Lower leg skin (tissue), 4 donors: ENCODE data around the gene NAV2. TPM values are rescaled to one million over a fixed set of nuclear protein-coding genes. Genes with fewer than 3 reads are reported as not detected.

Experiments used
- DNase-seq, 2 donors: peaks; one replicate each; pipeline ENCODE4 v3.0.0-alpha.2; 2019; ENCODE audit warnings: low spot score in 2 of 2
- H3K4me3 ChIP-seq: fragments of 200-600 bp; sonication (generic); 2 replicates; pipeline ENCODE4 v1.5.1; 2017; ENCODE audit warnings: mild to moderate bottlenecking, low read depth; ENCODE audit not compliant: poor library complexity, severe bottlenecking
- POLR2A ChIP-seq, 2 donors: fragments of 450-650 bp; IDR thresholded peaks; one replicate each; pipeline ENCODE4 v1.6.1; 2016 to 2017; ENCODE audit warnings: antibody characterized with exemption in 2 of 2, mild to moderate bottlenecking in 1 of 2, moderate library complexity in 1 of 2
- WGBS, 2 donors: methylation state at CpG; one replicate each; pipeline ENCODE4 v1.1.5; 2018; 5-methylcytosine and 5-hydroxymethylcytosine counted together
- intact Hi-C: fragments of 100-400 bp; cut with DNase I; formaldehyde crosslinking; loops from one replicate; pipeline ENCODE4 v1.15.0; 2023; ENCODE audit warnings: low total_unique reads
- total RNA-seq, 4 donors: library from RNA; depleted of rRNA; stranded (reverse); fragments of >200 nt; gene quantifications; one replicate each; pipeline ENCODE4 v1.1.0, GENCODE V29; 2016
- TF ChIP-seq, protein P1 (sequence below), 3 donors: fragments of 450-650 bp; IDR thresholded peaks; one replicate each; pipeline ENCODE4 v1.5.1; 2016; ENCODE audit warnings: antibody characterized with exemption in 3 of 3, mild to moderate bottlenecking in 3 of 3, moderate library complexity in 2 of 3

Gene NAV2
- total RNA-seq, 4 donors from 2014 or later = 5.8 to 30.7 (median 21.0) TPM

DNA sequence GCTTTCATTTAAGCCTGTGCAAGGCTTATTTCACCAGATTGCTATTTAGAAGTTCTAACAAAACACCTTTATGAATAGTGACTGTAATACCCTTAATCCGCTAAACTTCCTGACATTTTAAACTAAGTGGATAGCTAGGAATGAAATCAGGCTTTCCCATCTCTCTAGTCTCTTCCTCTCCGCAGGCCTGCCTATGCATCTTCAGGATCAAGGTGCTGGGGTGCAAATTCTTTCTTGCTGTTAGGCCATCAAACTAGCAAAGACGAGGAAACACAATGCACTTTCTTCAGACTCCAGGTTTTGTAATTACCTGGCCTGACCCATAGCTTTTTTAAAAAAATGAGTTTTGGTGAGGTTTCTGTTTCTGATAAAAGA, 298.2 kb downstream of the NAV2 start:
- 84 to 86% methylated on average over 3 of the region's 3 CpGs for WGBS, 2 donors
- no peak for DNase-seq
- H3K4me3 ChIP-seq = no peak overlapping the region
- no peak for TF ChIP-seq POLR2A (IDR thresholded peaks at IDR 0.05)
- TF ChIP-seq, protein P1, sequence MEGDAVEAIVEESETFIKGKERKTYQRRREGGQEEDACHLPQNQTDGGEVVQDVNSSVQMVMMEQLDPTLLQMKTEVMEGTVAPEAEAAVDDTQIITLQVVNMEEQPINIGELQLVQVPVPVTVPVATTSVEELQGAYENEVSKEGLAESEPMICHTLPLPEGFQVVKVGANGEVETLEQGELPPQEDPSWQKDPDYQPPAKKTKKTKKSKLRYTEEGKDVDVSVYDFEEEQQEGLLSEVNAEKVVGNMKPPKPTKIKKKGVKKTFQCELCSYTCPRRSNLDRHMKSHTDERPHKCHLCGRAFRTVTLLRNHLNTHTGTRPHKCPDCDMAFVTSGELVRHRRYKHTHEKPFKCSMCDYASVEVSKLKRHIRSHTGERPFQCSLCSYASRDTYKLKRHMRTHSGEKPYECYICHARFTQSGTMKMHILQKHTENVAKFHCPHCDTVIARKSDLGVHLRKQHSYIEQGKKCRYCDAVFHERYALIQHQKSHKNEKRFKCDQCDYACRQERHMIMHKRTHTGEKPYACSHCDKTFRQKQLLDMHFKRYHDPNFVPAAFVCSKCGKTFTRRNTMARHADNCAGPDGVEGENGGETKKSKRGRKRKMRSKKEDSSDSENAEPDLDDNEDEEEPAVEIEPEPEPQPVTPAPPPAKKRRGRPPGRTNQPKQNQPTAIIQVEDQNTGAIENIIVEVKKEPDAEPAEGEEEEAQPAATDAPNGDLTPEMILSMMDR (IDR thresholded peaks at IDR 0.05) = no peak
- intact Hi-C loops = no loop called here

DNA sequence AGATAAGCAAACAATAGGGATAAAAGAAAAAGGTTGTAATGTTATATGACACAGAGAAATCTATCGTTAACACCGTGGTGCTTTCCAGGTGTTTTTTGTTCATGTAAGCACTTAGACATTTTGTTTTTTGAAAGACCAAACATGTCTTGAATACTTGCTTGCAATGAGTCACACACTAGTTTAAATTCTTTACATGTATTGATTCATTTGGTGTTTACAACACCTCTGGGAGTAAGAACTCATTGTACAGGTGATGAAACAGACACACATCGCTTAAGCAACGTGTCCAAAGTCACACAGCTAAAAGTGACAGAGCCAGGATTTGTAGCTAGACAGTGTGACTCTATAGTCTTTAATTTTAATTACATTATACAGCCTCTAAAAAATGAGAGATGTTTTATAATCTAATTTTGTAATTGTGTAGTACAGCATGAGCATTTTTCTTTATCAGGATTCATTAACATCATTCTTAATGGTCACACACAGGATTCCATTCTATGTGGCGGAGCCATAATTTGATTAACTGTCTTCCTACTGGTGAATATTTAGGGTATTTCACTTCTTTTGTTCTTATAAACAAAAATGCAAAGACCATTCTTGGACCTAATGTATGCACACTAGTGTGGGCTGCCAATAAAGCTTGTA, 298.8 kb downstream of the NAV2 start:
- no peak for DNase-seq
- no peak for TF ChIP-seq POLR2A (IDR thresholded peaks at IDR 0.05)
- TF ChIP-seq, protein P1 (IDR thresholded peaks at IDR 0.05) = no peak
- 55 to 62% methylated on average over 5 of the region's 5 CpGs for WGBS, 2 donors
- H3K4me3 ChIP-seq = no peak overlapping the region
- intact Hi-C loops = no loop called here

GRCh38 chr11:20013346-20014066, 300.9 kb downstream of the NAV2 start:
- H3K4me3 ChIP-seq = no peak overlapping the region
- 73 to 75% methylated on average over 7 of the region's 7 CpGs for WGBS, 2 donors
- intact Hi-C loops = no loop called here
- no peak for DNase-seq
- TF ChIP-seq, protein P1 (IDR thresholded peaks at IDR 0.05) = no peak
- no peak for TF ChIP-seq POLR2A (IDR thresholded peaks at IDR 0.05)

DNA sequence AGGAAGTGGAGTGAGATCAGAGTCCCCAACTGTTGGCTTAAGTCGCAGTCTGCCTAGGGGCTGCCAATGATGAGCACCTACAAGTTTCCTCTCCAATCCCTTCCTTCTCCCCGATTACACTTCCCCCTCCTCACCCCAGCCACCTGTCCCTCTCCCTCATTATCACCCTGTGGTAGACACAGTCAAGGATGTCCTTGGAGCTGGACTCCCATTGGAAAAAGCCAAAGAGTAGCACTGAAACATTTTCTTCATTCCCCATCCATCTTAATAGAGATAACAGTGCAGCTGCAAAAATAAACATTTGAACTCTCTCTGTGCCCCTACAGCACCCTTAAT, 301.4 kb downstream of the NAV2 start:
- H3K4me3 ChIP-seq = no peak overlapping the region
- no peak for DNase-seq
- WGBS, 2 donors = 25 to 42% methylated on average over 2 of the region's 2 CpGs
- intact Hi-C loops = no loop called here
- TF ChIP-seq, protein P1 (IDR thresholded peaks at IDR 0.05) = no peak
- no peak for TF ChIP-seq POLR2A (IDR thresholded peaks at IDR 0.05)

- no peak overlapping the region for H3K4me3 ChIP-seq
- DNase-seq = no peak
- WGBS, 2 donors = 84 to 92% methylated on average over 3 of the region's 3 CpGs
Observed at GRCh38 chr11:20015101-20015500, 302.5 kb downstream of the NAV2 start.

More at GRCh38 chr11:20015101-20015500, 302.5 kb downstream of the NAV2 start:
- no peak for TF ChIP-seq POLR2A (IDR thresholded peaks at IDR 0.05)
- TF ChIP-seq, protein P1 (IDR thresholded peaks at IDR 0.05) = no peak
- intact Hi-C loops = no loop called here
